RWPE1 (cell line): ENCODE data around the gene SPATA13.

Experiments used
- CTCF ChIA-PET: fragments of 350-600 bp; sonication (Branson Sonifier 250); formaldehyde crosslinking; extraction: SDS; loops from one replicate; lab custom pipeline; 2021; lab: Yijun Ruan, JAX
- POLR2A ChIA-PET: fragments of 400-600 bp; formaldehyde crosslinking; extraction: SDS; loops from one replicate; lab custom pipeline; 2020; ENCODE audit warnings: antibody characterized with exemption; ENCODE audit not compliant: low non-redundant PET; lab: Yijun Ruan, JAX
- DNase-seq: peaks from one replicate; pipeline ENCODE4 v3.0.0; 2012; ENCODE audit warnings: low spot score
- H3K27ac ChIP-seq: fragments of 450-650 bp; 2 replicates; pipeline ENCODE4 v1.5.1; 2017
- CTCF ChIP-seq: fragments of 450-650 bp; conservative IDR thresholded peaks from 2 replicates; pipeline ENCODE4 v1.5.1; 2017; ENCODE audit warnings: low read depth, mild to moderate bottlenecking

The SPATA13 gene

GRCh38 chr13:24261566-24261965, 101.0 kb downstream of the SPATA13 start:
- DNase-seq: no peak
- ChIA-PET CTCF (interaction anchor here (0.8 kb wide), 1 partner anchor 13 kb away, joined by 4 read pairs; no protein-coding TSS in a partner anchor), POLR2A (no interaction called here)
- no peak overlapping the region for H3K27ac ChIP-seq
- no peak for TF ChIP-seq CTCF

GRCh38 chr13:24263632-24264031, 103.1 kb downstream of the SPATA13 start:
- TF ChIP-seq CTCF: no peak
- POLR2A ChIA-PET: no interaction called here
- CTCF ChIA-PET: no interaction called here

GRCh38 chr13:24264976-24265375, 104.5 kb downstream of the SPATA13 start:
- no peak overlapping the region for H3K27ac ChIP-seq
- ChIA-PET CTCF (no interaction called here), POLR2A (no interaction called here)
- TF ChIP-seq CTCF: no peak
- DNase-seq: no peak

More at GRCh38 chr13:24263632-24264031, 103.1 kb downstream of the SPATA13 start:
- no peak for DNase-seq
- H3K27ac ChIP-seq: no peak overlapping the region

- no peak for TF ChIP-seq CTCF
- POLR2A ChIA-PET: no interaction called here
- no peak overlapping the region for H3K27ac ChIP-seq
- CTCF ChIA-PET: no interaction called here
- DNase-seq: no peak
Measured at GRCh38 chr13:24265453-24265852, 104.9 kb downstream of the SPATA13 start.

GRCh38 chr13:24267274-24267673, 106.8 kb downstream of the SPATA13 start:
- H3K27ac ChIP-seq: no peak overlapping the region
- CTCF ChIA-PET: no interaction called here
- TF ChIP-seq CTCF: no peak
- DNase-seq: no peak
- POLR2A ChIA-PET: no interaction called here

GRCh38 chr13:24267801-24268200, 107.3 kb downstream of the SPATA13 start:
- DNase-seq: no peak
- no peak for TF ChIP-seq CTCF
- H3K27ac ChIP-seq: no peak overlapping the region
- ChIA-PET POLR2A (no interaction called here), CTCF (no interaction called here)

- ChIA-PET CTCF (no interaction called here), POLR2A (no interaction called here)
- H3K27ac ChIP-seq: no peak overlapping the region
- no peak for TF ChIP-seq CTCF
- DNase-seq: no peak
Measured at GRCh38 chr13:24269821-24270220, 109.3 kb downstream of the SPATA13 start.
